Kidney (tissue), 14 donors: Measurements from ENCODE around the gene CACNA1A. TPM values are rescaled to one million over a fixed set of nuclear protein-coding genes. Genes with fewer than 3 reads are reported as not detected.

Source experiments
- DNase-seq, 5 donors: peaks; one replicate each; pipeline ENCODE4 v3.0.0-alpha.2; 2013 to 2020
- FAIRE-seq: peaks from 2 replicates; lab custom pipeline; 2012; peaks lifted over from hg19 to GRCh38; lab: Jason Lieb, UNC
- H3K27ac ChIP-seq, 2 donors: one replicate each; pipeline ENCODE4 v1.7.0; 2013; ENCODE audit warnings: low read depth in 2 of 2, low read length in 2 of 2, inconsistent platforms in 1 of 2
- H3K27me3 ChIP-seq: one replicate; pipeline ENCODE4 v1.7.1; 2013; ENCODE audit warnings: low read length, inconsistent platforms; ENCODE audit not compliant: control insufficient read depth, insufficient read depth
- H3K36me3 ChIP-seq, 3 donors: one replicate each; pipeline versions ENCODE4 v1.7.0 to v1.7.1; 2013; ENCODE audit warnings: low read length in 3 of 3, control low read depth in 1 of 3, inconsistent platforms in 1 of 3; ENCODE audit not compliant: insufficient read depth in 3 of 3, control insufficient read depth in 2 of 3
- H3K4me1 ChIP-seq, 3 donors: one replicate each; pipeline versions ENCODE4 v1.7.0 to v1.7.1; 2013; ENCODE audit warnings: low read length in 3 of 3, inconsistent platforms in 1 of 3, low read depth in 1 of 3; ENCODE audit not compliant: control insufficient read depth in 2 of 3, insufficient read depth in 2 of 3
- H3K4me3 ChIP-seq, 3 donors: one replicate each; pipeline versions ENCODE4 v1.7.0 to v1.8.1; 2013; ENCODE audit warnings: low read length in 3 of 3, control low read depth in 1 of 3, inconsistent platforms in 1 of 3
- H3K9ac ChIP-seq, 3 donors: one replicate each; pipeline versions ENCODE4 v1.7.0 to v1.7.1; 2013; ENCODE audit warnings: low read length in 3 of 3, control low read depth in 1 of 3, inconsistent platforms in 1 of 3
- H3K9me3 ChIP-seq, 3 donors: one replicate each; pipeline versions ENCODE4 v1.7.0 to v1.7.1; 2013; ENCODE audit warnings: low read length in 3 of 3, control low read depth in 1 of 3, inconsistent platforms in 1 of 3; ENCODE audit not compliant: control insufficient read depth in 2 of 3, insufficient read depth in 1 of 3
- intact Hi-C: fragments of 100-400 bp; cut with DNase I; formaldehyde crosslinking; loops from one replicate; pipeline ENCODE4 v1.11.1; 2022
- polyA plus RNA-seq: library from polyadenylated mRNA; stranded (reverse); fragments of 350-450 nt; fragmentation: Illumina TruSeq; extraction: RNeasy Lipid Tissue Mini Kit (QIAGEN cat#74804); gene quantifications from one replicate; pipeline ENCODE4 v1.2.3, GENCODE V29; 2014; ENCODE audit warnings: low read depth, low replicate concordance; ENCODE audit not compliant: insufficient read depth
- total RNA-seq: library from RNA; stranded (reverse); fragmentation: NEBNext Ultra II Directional; extraction: Animal tissue kit (Norgen Biotek cat#: 25700); gene quantifications from one replicate; pipeline ENCODE4 v1.2.1, GENCODE V29; 2021
- TF ChIP-seq, protein P1 (sequence below): IDR thresholded peaks from 3 replicates; pipeline ENCODE4 v1.5.1; 2012; ENCODE audit warnings: mild to moderate bottlenecking, moderate library complexity, borderline replicate concordance; ENCODE audit not compliant: insufficient read depth; ENCODE audit errors: extremely low read depth
- donor health status: control.
- donor health status: control.
- donor health status: control.
- donor health status: control.
- donor health status: control.
- donor health status: DM: yes; HTN: yes; CAD: no.
- donor health status: Normal renal cell carcinoma (clear cell type).

The CACNA1A gene
- total and polyA plus RNA-seq, 2 donors from 2014 or later: 0.30 to 1.7 TPM

DNA sequence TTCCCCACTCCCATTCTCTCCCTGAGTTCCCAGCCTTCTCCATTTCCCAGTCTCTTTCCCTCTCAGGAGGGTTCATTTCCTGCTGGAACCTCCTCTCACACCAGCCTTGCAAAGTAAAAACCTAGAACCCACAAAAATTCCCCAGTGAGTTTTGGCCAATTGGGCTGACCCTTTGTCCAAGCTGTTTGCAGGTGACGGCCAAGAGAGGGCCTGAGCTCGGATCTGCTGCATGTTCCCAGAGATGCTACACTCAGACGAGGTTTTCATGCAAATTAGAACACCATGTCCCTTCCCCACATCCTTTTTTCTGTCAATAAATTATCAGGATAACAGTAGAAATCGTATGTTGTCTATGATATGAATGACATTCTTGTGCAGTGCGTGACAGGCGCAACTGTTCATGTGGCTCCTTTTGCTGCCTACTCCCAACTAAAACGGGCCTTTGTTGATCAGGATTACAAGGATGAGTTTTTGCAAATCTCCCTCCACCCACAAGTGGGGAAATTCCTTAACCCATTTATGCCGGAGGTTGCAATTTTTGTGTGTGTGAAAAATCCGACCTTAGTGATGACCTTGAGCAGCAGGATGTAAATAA is 149.5 kb downstream of the CACNA1A start:
- DNase-seq (no peak), FAIRE-seq (no peak)
- TF ChIP-seq, protein P1, sequence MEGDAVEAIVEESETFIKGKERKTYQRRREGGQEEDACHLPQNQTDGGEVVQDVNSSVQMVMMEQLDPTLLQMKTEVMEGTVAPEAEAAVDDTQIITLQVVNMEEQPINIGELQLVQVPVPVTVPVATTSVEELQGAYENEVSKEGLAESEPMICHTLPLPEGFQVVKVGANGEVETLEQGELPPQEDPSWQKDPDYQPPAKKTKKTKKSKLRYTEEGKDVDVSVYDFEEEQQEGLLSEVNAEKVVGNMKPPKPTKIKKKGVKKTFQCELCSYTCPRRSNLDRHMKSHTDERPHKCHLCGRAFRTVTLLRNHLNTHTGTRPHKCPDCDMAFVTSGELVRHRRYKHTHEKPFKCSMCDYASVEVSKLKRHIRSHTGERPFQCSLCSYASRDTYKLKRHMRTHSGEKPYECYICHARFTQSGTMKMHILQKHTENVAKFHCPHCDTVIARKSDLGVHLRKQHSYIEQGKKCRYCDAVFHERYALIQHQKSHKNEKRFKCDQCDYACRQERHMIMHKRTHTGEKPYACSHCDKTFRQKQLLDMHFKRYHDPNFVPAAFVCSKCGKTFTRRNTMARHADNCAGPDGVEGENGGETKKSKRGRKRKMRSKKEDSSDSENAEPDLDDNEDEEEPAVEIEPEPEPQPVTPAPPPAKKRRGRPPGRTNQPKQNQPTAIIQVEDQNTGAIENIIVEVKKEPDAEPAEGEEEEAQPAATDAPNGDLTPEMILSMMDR: no peak
- Histone ChIP-seq H3K9me3 (peaks cover 0 to 2% (median 0%) of the 10 kb centered on the region in 3 donors), H3K36me3 (no peaks in the 10 kb centered on the region), H3K4me3 (no peak overlapping the region), H3K4me1 (no peaks in the 10 kb centered on the region), H3K9ac (no peak overlapping the region), H3K27me3 (no peaks in the 10 kb centered on the region), H3K27ac (no peak overlapping the region)
- intact Hi-C loops: no loop called here

DNA sequence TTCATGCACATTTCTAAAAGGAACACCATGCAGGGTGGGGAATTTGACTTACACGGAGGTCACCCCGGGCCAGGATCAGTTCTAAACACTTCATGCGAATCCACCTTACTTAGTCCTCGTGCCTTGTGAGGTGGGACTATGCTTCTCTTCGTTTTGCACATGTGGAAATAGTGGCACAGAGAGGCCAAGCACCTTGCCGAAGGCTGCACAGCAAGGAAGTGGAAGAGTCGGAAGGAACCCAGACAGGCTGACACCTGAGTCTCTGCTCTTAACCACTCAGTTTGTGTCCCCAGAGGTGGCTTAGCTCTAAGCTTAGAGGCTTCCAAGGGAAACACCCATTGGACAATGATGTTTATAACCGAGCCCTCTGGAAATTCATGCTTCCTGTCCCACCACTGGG is 150.1 kb downstream of the CACNA1A start:
- FAIRE-seq (no peak), DNase-seq (no peak)
- Histone ChIP-seq H3K4me3 (no peak overlapping the region), H3K36me3 (no peaks in the 10 kb centered on the region), H3K27ac (no peak overlapping the region), H3K9ac (no peak overlapping the region), H3K27me3 (no peaks in the 10 kb centered on the region), H3K9me3 (peaks cover 0 to 2% (median 0%) of the 10 kb centered on the region in 3 donors), H3K4me1 (no peaks in the 10 kb centered on the region)
- TF ChIP-seq, protein P1: no peak
- intact Hi-C loops: no loop called here

DNA sequence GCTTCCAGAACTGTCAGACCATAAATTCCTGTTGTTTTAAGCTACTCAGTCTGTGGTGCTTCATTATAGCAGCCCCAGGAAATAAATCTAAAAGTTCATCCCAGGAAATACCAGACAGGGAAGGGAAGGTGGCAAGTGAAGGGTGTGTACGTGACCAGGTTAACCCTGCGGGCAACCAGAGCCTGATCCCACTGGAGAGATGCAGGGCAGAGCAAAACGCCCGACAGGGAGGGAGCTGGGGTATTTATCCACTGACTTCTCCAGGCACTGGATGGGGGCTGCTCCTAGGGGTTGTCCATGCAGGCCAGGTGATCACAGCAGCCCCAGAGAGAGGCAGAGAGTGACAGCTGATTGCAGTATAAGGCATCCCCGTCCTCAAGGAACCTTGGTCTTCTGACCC is 150.9 kb downstream of the CACNA1A start:
- H3K27me3 ChIP-seq: no peaks in the 10 kb centered on the region
- H3K9ac ChIP-seq: no peak overlapping the region
- FAIRE-seq (no peak), DNase-seq (no peak)
- no peaks in the 10 kb centered on the region for H3K4me1 ChIP-seq
- peaks cover 0 to 2% (median 0%) of the 10 kb centered on the region in 3 donors for H3K9me3 ChIP-seq
- intact Hi-C loops: no loop called here
- H3K36me3 ChIP-seq: no peaks in the 10 kb centered on the region
- H3K27ac ChIP-seq: no peak overlapping the region
- H3K4me3 ChIP-seq: no peak overlapping the region
- TF ChIP-seq, protein P1: no peak

DNA sequence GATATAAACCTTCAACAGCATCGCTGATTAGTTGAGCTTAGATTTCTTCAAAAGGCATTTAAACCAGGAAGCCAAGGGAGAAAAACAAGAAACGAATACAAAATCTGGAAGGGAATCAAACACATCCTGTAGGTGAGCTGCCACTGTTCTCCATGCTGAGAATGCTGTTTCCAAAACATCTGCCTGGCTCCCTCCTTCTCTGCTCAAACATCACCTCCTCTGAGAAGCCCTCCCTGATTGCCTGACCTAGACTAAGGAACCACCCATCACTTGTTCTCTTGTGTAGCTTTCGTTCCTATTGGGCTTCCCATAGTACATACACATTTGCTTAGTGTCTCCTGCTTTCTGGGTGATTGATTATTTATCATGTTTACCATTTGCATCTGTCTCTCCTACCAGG is 152.7 kb downstream of the CACNA1A start:
- intact Hi-C loops: no loop called here
- no peak overlapping the region for H3K9ac ChIP-seq
- FAIRE-seq (no peak), DNase-seq (no peak)
- TF ChIP-seq, protein P1: no peak
- H3K4me3 ChIP-seq: no peak overlapping the region
- H3K4me1 ChIP-seq: no peaks in the 10 kb centered on the region
- peaks cover 0 to 8% (median 0%) of the 10 kb centered on the region in 3 donors for H3K9me3 ChIP-seq
- H3K27me3 ChIP-seq: no peaks in the 10 kb centered on the region
- no peak overlapping the region for H3K27ac ChIP-seq
- no peaks in the 10 kb centered on the region for H3K36me3 ChIP-seq
